DND-41 (cell line): ENCODE results near the gene PCNX2.

Experiments
- EZH2 ChIP-seq: IDR thresholded peaks from 3 replicates; pipeline ENCODE4 v1.6.1; 2012; ENCODE audit warnings: borderline replicate concordance, low read depth, mild to moderate bottlenecking, moderate library complexity, low read length, inconsistent platforms; ENCODE audit not compliant: severe bottlenecking
- TF ChIP-seq, protein P1 (sequence below): IDR thresholded peaks from 2 replicates; pipeline ENCODE4 v1.5.1; 2012; ENCODE audit warnings: borderline replicate concordance, low read length, moderate library complexity, mild to moderate bottlenecking; ENCODE audit not compliant: poor library complexity, severe bottlenecking; ENCODE audit errors: extremely low read depth

DNA sequence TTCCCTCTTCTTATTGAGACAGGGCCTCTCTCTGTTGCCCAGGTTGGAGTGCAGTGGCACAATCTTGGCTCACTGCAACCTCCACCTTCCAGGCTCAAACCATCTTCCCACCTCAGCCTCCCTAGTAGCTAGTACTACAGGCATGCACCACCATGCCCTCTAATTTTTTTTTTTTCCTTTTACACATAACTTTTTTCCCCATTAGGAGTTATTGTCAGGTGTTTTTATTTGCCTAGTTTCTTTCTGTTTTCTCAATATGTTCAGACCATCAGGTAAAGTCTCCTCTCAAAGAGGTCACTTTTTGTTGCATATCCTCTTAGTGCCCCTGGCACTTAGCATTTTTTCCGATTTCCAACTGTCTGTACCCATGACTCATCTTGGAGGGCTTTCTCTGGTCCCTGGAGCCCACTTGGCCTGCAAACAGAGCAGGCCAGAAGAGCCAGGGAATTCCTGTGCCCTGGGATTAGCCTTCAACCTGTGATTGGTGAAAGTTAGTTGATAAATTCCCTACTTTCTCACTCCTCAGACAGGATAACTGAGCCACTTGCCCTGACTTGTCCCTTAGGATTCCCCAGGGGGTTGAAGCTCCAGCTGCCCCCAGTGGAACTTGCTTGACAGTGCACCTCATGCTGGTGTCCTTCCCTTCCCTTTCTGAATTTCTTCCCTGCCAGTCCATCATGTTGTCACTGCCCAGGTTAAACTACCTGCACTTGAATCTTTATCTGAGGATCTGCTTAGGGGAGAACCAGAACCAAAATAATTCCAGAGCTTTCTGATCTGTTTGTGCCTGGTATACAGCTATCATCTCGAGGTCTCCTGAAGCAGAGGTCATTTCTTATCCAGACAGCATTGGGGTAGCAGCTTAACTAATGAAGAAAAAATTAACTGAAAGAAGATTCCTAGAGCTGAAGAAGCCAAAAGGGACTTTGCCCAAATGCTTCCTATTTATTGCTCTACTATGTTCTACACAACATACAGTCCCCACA, 342.7 kb downstream of the PCNX2 start:
- TF ChIP-seq, protein P1, sequence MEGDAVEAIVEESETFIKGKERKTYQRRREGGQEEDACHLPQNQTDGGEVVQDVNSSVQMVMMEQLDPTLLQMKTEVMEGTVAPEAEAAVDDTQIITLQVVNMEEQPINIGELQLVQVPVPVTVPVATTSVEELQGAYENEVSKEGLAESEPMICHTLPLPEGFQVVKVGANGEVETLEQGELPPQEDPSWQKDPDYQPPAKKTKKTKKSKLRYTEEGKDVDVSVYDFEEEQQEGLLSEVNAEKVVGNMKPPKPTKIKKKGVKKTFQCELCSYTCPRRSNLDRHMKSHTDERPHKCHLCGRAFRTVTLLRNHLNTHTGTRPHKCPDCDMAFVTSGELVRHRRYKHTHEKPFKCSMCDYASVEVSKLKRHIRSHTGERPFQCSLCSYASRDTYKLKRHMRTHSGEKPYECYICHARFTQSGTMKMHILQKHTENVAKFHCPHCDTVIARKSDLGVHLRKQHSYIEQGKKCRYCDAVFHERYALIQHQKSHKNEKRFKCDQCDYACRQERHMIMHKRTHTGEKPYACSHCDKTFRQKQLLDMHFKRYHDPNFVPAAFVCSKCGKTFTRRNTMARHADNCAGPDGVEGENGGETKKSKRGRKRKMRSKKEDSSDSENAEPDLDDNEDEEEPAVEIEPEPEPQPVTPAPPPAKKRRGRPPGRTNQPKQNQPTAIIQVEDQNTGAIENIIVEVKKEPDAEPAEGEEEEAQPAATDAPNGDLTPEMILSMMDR = peak; percentile 77
- no peak for TF ChIP-seq EZH2
